Left lung (tissue), 10 donors: Measurements from ENCODE around the gene DBN1. TPM values are rescaled to one million over a fixed set of nuclear protein-coding genes. Genes with fewer than 3 reads are reported as not detected.

Source experiments
- ATAC-seq: fragments of 200-7000 bp; cut with Tn5 transposase; one replicate; pipeline ENCODE4 v1.9.1; 2020; ENCODE audit warnings: moderate library complexity
- DNase-seq, 4 donors: peaks; one replicate each; pipeline ENCODE4 v3.0.0-alpha.2; 2013 to 2020
- H3K27ac ChIP-seq, 2 donors: fragments of 200-600 bp; sonication (generic) in 1 of 2; one replicate each; pipeline versions ENCODE4 v1.5.0 to v1.8.0; 2020 to 2021
- H3K27me3 ChIP-seq, 2 donors: fragments of 200-600 bp; sonication (generic) in 1 of 2; one replicate each; pipeline versions ENCODE4 v1.5.0 to v1.8.0; 2020 to 2021
- H3K36me3 ChIP-seq, 2 donors: fragments of 200-600 bp; sonication (generic) in 1 of 2; one replicate each; pipeline versions ENCODE4 v1.5.0 to v1.8.0; 2020 to 2021
- H3K4me1 ChIP-seq, 2 donors: fragments of 200-600 bp; one replicate each; pipeline ENCODE4 v1.8.0; 2021
- H3K4me3 ChIP-seq, 2 donors: fragments of 200-600 bp; sonication (generic) in 1 of 2; one replicate each; pipeline versions ENCODE4 v1.5.0 to v1.8.0; 2020 to 2021; ENCODE audit warnings: mild to moderate bottlenecking in 1 of 2
- H3K9me3 ChIP-seq, 2 donors: fragments of 200-600 bp; sonication (generic) in 1 of 2; one replicate each; pipeline versions ENCODE4 v1.5.0 to v1.8.0; 2020 to 2021
- intact Hi-C, 2 donors: fragments of 100-400 bp; cut with DNase I; formaldehyde crosslinking; loops; one replicate each; pipeline versions ENCODE4 v1.11.2 to v1.14.2; 2022
- polyA plus RNA-seq, 6 donors: library from polyadenylated mRNA; unstranded; fragments of 120-200 nt; gene quantifications; one replicate each; pipeline ENCODE4 v1.2.1, GENCODE V29; 2013; ENCODE audit not compliant: insufficient read length in 6 of 6
- total RNA-seq, 2 donors: library from RNA; stranded (reverse); fragmentation: NEBNext Ultra II Directional; extraction: Animal tissue kit (Norgen Biotek cat#: 25700); gene quantifications; one replicate each; pipeline ENCODE4 v1.2.1, GENCODE V29; 2021
- TF ChIP-seq, protein P1 (sequence below), 2 donors: fragments of 200-600 bp; sonication (generic) in 1 of 2; IDR thresholded peaks; one replicate each; pipeline versions ENCODE4 v1.5.0 to v1.8.0; 2021; ENCODE audit warnings: antibody characterized with exemption in 2 of 2
- donor health status: DM: no; HTN: yes; CAD: no.
- donor health status: DM: no; HTN: no; CAD: no.

DBN1 gene
- total and polyA plus RNA-seq, 8 donors: 43.2 to 207 (median 148) TPM

DNA sequence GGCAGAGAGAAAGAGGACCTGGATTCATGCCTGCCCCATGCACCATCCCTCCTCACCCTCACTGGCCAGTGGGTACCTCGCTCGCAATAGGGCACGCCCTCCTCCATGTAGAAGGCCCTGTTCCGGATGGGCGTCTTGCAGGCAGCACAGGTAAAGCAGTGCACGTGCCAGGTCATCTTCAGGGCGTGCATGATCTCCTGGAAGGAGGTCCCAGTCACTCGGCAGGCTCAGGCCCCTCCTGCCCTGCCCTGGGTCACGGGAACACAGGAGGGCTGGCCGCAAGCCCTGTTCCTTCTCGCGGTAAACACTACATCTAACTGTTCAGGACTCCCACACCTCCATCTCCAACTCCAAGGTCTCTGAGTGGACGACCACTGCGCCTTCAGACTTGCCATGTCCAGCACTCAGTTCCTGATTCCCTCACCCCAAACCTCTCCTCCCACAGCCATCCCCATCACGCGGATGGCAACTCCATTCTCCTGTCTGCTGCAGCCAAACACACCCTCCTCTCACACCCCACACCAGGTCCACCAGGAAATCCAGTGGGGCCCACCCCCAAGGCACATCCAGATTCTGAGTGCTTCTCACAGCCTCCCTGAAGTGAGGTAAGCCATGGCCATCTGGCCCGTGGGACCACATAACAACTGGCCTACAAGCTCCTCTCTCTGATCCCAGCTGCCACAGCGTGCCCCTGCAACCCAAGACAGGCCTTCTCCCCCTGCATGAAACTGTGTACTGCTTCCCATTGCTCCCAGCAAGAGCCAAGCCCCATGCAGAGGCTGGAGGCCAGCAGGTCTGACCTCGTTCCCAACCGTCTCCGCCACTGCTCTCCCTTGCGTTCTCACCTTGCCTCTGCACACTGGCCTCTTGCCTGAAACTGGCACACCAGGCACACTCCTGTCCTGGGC, 10.8 kb upstream of the DBN1 start:
- Histone ChIP-seq H3K27ac (no peak overlapping the region), H3K4me3 (no peak overlapping the region), H3K27me3 (no peaks in the 10 kb centered on the region), H3K36me3 (peaks cover 0 to 83% of the 10 kb centered on the region in 2 donors), H3K9me3 (no peaks in the 10 kb centered on the region), H3K4me1 (peaks cover 11 to 13% of the 10 kb centered on the region in 2 donors)
- ATAC-seq (no peak), DNase-seq (no peak)
- intact Hi-C loops: no loop called here
- TF ChIP-seq, protein P1, sequence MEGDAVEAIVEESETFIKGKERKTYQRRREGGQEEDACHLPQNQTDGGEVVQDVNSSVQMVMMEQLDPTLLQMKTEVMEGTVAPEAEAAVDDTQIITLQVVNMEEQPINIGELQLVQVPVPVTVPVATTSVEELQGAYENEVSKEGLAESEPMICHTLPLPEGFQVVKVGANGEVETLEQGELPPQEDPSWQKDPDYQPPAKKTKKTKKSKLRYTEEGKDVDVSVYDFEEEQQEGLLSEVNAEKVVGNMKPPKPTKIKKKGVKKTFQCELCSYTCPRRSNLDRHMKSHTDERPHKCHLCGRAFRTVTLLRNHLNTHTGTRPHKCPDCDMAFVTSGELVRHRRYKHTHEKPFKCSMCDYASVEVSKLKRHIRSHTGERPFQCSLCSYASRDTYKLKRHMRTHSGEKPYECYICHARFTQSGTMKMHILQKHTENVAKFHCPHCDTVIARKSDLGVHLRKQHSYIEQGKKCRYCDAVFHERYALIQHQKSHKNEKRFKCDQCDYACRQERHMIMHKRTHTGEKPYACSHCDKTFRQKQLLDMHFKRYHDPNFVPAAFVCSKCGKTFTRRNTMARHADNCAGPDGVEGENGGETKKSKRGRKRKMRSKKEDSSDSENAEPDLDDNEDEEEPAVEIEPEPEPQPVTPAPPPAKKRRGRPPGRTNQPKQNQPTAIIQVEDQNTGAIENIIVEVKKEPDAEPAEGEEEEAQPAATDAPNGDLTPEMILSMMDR (IDR thresholded peaks at IDR 0.05): no peak

DNA sequence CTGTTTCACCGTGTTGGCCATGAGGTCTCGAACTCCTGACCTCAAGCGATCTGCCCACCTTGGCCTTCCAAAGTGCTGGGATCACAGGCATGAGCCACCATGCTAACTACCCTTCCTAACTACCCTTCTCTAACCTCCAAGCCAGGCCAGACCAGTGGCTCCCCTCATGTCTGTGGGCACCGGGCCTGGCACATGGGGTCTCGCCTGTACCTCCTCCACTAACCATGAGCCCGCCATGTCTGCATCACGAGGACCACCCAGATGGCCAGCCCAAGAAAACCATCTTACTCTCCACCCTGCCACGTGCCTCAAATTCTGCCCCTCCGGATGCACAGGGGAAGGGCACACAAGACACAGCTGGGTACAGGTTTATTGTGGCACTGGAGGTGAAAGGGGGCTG, 9.6 kb upstream of the DBN1 start:
- H3K27ac ChIP-seq: no peak overlapping the region
- H3K9me3 ChIP-seq: no peaks in the 10 kb centered on the region
- peaks cover 0 to 70% of the 10 kb centered on the region in 2 donors for H3K36me3 ChIP-seq
- peaks cover 20 to 25% of the 10 kb centered on the region in 2 donors for H3K4me1 ChIP-seq
- TF ChIP-seq, protein P1 (IDR thresholded peaks at IDR 0.05): no peak
- ATAC-seq: no peak
- H3K27me3 ChIP-seq: no peaks in the 10 kb centered on the region
- no peak for DNase-seq
- intact Hi-C loops: no loop called here
- H3K4me3 ChIP-seq: no peak overlapping the region

DNA sequence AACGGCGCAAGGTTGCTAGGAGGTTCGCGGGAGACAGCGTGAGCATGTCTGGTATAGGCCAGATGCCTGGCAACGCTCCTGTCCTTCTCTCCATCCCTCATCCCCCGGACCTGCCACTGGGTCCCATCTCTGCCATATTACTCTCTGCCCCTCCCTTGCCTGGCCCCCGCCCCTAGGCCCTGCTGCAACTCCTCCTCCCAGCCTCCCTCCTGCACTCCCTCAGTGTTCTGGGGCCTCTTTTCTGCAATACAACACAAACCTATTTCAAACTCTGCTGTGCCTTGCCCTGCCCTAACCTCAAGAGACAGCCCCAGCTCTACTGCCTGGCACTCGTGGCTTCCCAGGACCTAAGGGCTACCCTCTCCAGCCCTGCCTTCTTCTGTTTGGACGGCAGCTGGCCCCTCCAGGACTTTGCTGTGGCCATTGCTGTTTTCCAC, 8.9 kb upstream of the DBN1 start:
- H3K27me3 ChIP-seq: no peaks in the 10 kb centered on the region
- TF ChIP-seq, protein P1 (IDR thresholded peaks at IDR 0.05): no peak
- H3K4me3 ChIP-seq: no peak overlapping the region
- DNase-seq: no peak
- H3K36me3 ChIP-seq: peaks cover 0 to 64% of the 10 kb centered on the region in 2 donors
- no peak for ATAC-seq
- no peaks in the 10 kb centered on the region for H3K9me3 ChIP-seq
- intact Hi-C loops: no loop called here
- peaks cover 20 to 31% of the 10 kb centered on the region in 2 donors for H3K4me1 ChIP-seq
- H3K27ac ChIP-seq: no peak overlapping the region

DNA sequence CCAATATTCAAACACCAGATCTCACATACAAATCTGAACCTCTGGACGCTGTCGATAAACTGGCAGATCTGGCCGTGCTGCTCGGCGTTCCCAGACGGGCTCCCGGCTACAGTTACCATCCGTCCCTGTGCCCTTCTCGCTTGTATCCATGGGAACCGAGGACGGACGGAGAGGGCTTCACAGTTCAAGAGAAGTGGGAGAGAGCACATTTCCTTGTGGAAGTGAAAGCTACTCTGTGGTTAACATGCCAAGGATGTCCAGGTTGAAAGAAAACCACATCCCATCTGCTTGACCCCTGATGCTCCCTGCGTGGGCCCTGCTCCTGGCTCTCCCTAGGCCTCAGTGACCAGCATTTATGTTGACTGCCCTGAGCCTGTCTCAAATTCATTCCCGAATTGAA, 6.3 kb upstream of the DBN1 start:
- no peak for DNase-seq
- peak overlapping the region; percentile 26 to 73 for H3K27ac ChIP-seq
- TF ChIP-seq, protein P1 (IDR thresholded peaks at IDR 0.05): no peak

More for the DNA sequence above, 6.3 kb upstream of the DBN1 start:
- peak; percentile 1 for ATAC-seq
- Histone ChIP-seq H3K9me3 (no peaks in the 10 kb centered on the region), H3K36me3 (peaks cover 0 to 38% of the 10 kb centered on the region in 2 donors), H3K4me3 (no peak overlapping the region), H3K27me3 (peaks cover 0 to 2% of the 10 kb centered on the region in 2 donors), H3K4me1 (peaks cover 20 to 36% of the 10 kb centered on the region in 2 donors)
- intact Hi-C loops: no loop called here
